HepG2 (cell line): ENCODE results near the gene DPH6. TPM values are rescaled to one million over a fixed set of nuclear protein-coding genes. Genes with fewer than 3 reads are reported as not detected.

Experiments
- ATAC-seq: fragments of 200-7000 bp; cut with Tn5 transposase; 3 replicates; pipeline ENCODE4 v1.9.1; 2020; ENCODE audit warnings: mild to moderate bottlenecking, moderate library complexity
- BruUV-seq: library from RNA; stranded (reverse); fragments of 400-500 nt; replicated peaks from 2 replicates; lab custom pipeline; 2021; lab: Mats Ljungman, UMichigan
- CTCF ChIA-PET: fragments of 300-600 bp; formaldehyde crosslinking; extraction: SDS; loops from one replicate; lab custom pipeline; 2021; ENCODE audit warnings: low total read pairs, inconsistent platforms, low intra/inter-chr PET ratio; lab: Yijun Ruan, JAX
- POLR2A ChIA-PET: fragments of 350-600 bp; sonication (Branson Sonifier 250); formaldehyde crosslinking; loops from one replicate; lab custom pipeline; 2020; ENCODE audit warnings: antibody characterized with exemption, inconsistent platforms; lab: Yijun Ruan, JAX
- DNase-seq: peaks from one replicate; pipeline ENCODE4 v3.0.0-alpha.2; 2015; ENCODE audit warnings: low spot score
- FAIRE-seq: peaks from 3 replicates; lab custom pipeline; 2011; peaks lifted over from hg19 to GRCh38; lab: Jason Lieb, UNC
- H2AFZ ChIP-seq: one replicate; pipeline ENCODE4 v1.6.1; 2011; ENCODE audit warnings: low read length, inconsistent platforms
- H3K27ac ChIP-seq: fragments of 300-600 bp; 3 replicates; pipeline ENCODE4 v1.8.0; 2011; ENCODE audit warnings: mixed run types, mild to moderate bottlenecking, mixed read lengths, low read length, inconsistent platforms; ENCODE audit not compliant: insufficient read depth; ENCODE audit errors: extremely low read length
- H3K27me3 ChIP-seq, 2 experiments: fragments of 200-600 bp in 1 of 2; 2 replicates in 1 of 2; 3 replicates in 1 of 2; pipeline versions ENCODE4 v1.6.0 to v1.8.0; 2011; ENCODE audit warnings: low read length in 2 of 2, mild to moderate bottlenecking in 2 of 2, moderate library complexity in 2 of 2, inconsistent platforms in 1 of 2; ENCODE audit not compliant: insufficient read depth in 2 of 2, control insufficient read depth in 1 of 2
- H3K36me3 ChIP-seq, 2 experiments: fragments of 200-600 bp in 1 of 2; replicated peaks in 1 of 2; 2 replicates in 1 of 2; 3 replicates in 1 of 2; pipeline versions ENCODE4 v1.5.1 to v1.8.0; 2011; ENCODE audit warnings: low read length in 2 of 2, inconsistent platforms in 1 of 2; ENCODE audit not compliant: insufficient read depth in 2 of 2, control insufficient read depth in 1 of 2
- H3K4me1 ChIP-seq: 2 replicates; pipeline ENCODE4 v1.5.1; 2012; ENCODE audit warnings: low read length, inconsistent platforms; ENCODE audit not compliant: insufficient read depth
- H3K4me2 ChIP-seq: 2 replicates; pipeline ENCODE4 v1.6.0; 2011; ENCODE audit warnings: low read depth, low read length, inconsistent platforms
- H3K4me3 ChIP-seq, 3 experiments: fragments of 200-600 bp in 1 of 3; sonication (generic), shearing (Covaris generic) in 1 of 3; replicated peaks in 1 of 3; 2 replicates each; pipeline ENCODE4 v1.5.1; 2011 to 2016; ENCODE audit warnings: low read length in 3 of 3, inconsistent platforms in 2 of 3, low read depth in 2 of 3, mild to moderate bottlenecking in 2 of 3, control low read depth in 1 of 3, mixed read lengths in 1 of 3; ENCODE audit not compliant: insufficient read depth in 1 of 3
- H3K79me2 ChIP-seq: one replicate; pipeline ENCODE4 v1.6.1; 2011; ENCODE audit warnings: low read length, inconsistent platforms; ENCODE audit not compliant: insufficient read depth
- H3K9ac ChIP-seq: 2 replicates; pipeline ENCODE4 v1.6.0; 2011; ENCODE audit warnings: mild to moderate bottlenecking, low read depth, low read length, inconsistent platforms; ENCODE audit not compliant: insufficient read depth
- H3K9me3 ChIP-seq: 2 replicates; pipeline ENCODE4 v1.5.1; 2012; ENCODE audit warnings: mild to moderate bottlenecking, low read length
- H4K20me1 ChIP-seq: 2 replicates; pipeline ENCODE4 v1.6.0; 2011; ENCODE audit warnings: inconsistent platforms, mild to moderate bottlenecking, low read length, moderate library complexity; ENCODE audit not compliant: insufficient read depth
- GATAD1 ChIP-seq: IDR thresholded peaks from 2 replicates; pipeline ENCODE4 v1.6.1; 2016; ENCODE audit warnings: missing genetic modification reagents, missing compliant biosample characterization
- GRHL1 ChIP-seq: sonication (generic); formaldehyde crosslinking; conservative IDR thresholded peaks from 2 replicates; pipeline ENCODE4 v1.8.0; 2022; ENCODE audit warnings: missing genetic modification reagents
- MNT ChIP-seq: fragments of 450-650 bp; IDR thresholded peaks from 2 replicates; pipeline ENCODE4 v1.6.1; 2016
- ONECUT2 ChIP-seq: sonication (generic); formaldehyde crosslinking; IDR thresholded peaks from 2 replicates; pipeline ENCODE4 v1.4.0; 2020; ENCODE audit warnings: missing genetic modification reagents
- PLRG1 ChIP-seq: fragments of 450-650 bp; conservative IDR thresholded peaks from 2 replicates; pipeline ENCODE4 v1.6.1; 2016
- POLR2G ChIP-seq: fragments of 200-400 bp; formaldehyde crosslinking; IDR thresholded peaks from 2 replicates; pipeline ENCODE4 v1.6.1; 2018; ENCODE audit warnings: mild to moderate bottlenecking, low read depth, low read length, moderate library complexity
- SNAPC4 ChIP-seq: sonication (generic); formaldehyde crosslinking; IDR thresholded peaks from 2 replicates; pipeline ENCODE4 v1.4.0; 2020; ENCODE audit warnings: mild to moderate bottlenecking, missing genetic modification reagents
- YY1 ChIP-seq: IDR thresholded peaks from 2 replicates; pipeline ENCODE4 v1.6.1; 2011; ENCODE audit warnings: low read length, low read depth, moderate library complexity, mild to moderate bottlenecking; ENCODE audit not compliant: insufficient read depth, insufficient replicate concordance
- ZC3H4 ChIP-seq: sonication (generic); formaldehyde crosslinking; IDR thresholded peaks from 2 replicates; pipeline ENCODE4 v1.4.0; 2020; ENCODE audit warnings: missing genetic modification reagents, borderline replicate concordance
- ZFY ChIP-seq: sonication (generic); formaldehyde crosslinking; IDR thresholded peaks from 2 replicates; pipeline ENCODE4 v1.4.0; 2020; ENCODE audit warnings: missing genetic modification reagents
- ZNF12 ChIP-seq: sonication (generic); formaldehyde crosslinking; IDR thresholded peaks from 2 replicates; pipeline ENCODE4 v1.5.0; 2020; ENCODE audit warnings: missing genetic modification reagents
- ZNF292 ChIP-seq: sonication (generic); formaldehyde crosslinking; IDR thresholded peaks from 2 replicates; pipeline ENCODE4 v1.8.1; 2022; ENCODE audit warnings: mild to moderate bottlenecking, low read depth, missing genetic modification reagents, borderline replicate concordance
- ZNF331 ChIP-seq: sonication (generic); formaldehyde crosslinking; IDR thresholded peaks from 2 replicates; pipeline ENCODE4 v1.4.0; 2020; ENCODE audit warnings: missing genetic modification reagents
- WGBS: methylation state at CpG from one replicate; pipeline ENCODE4 v1.1.6; 2017; ENCODE audit warnings: low lambda C conversion rate; 5-methylcytosine and 5-hydroxymethylcytosine counted together
- in situ Hi-C: cut with HindIII; loops from 2 replicates; pipeline ENCODE4 v1.10.0; 2017; ENCODE audit warnings: low pct_unique_long_range_greater_than_20kb; ENCODE audit not compliant: extremely low pct_ligation_motif_present
- intact Hi-C: fragments of 100-400 bp; cut with micrococcal nuclease; formaldehyde crosslinking; loops from one replicate; pipeline ENCODE4 v1.10.0; 2022; ENCODE audit not compliant: unreplicated experiment
- polyA plus RNA-seq, 8 experiments: library from polyadenylated mRNA; depleted of rRNA in 3 of 8; stranded (reverse) in 7 of 8; unstranded in 1 of 8; fragments of >200 nt; fragmentation: Illumina TruSeq in 4 of 8; extraction: Trizol in 4 of 8; gene quantifications; 2 replicates each; pipeline versions ENCODE4 v1.2.1 to v1.2.3, GENCODE V29; 2011 to 2016; ENCODE audit warnings: low read depth in 4 of 8, missing spikeins in 1 of 8, mixed read lengths in 1 of 8; ENCODE audit not compliant: insufficient read depth in 1 of 8
- total RNA-seq, 5 experiments: library from RNA; depleted of rRNA; stranded (reverse); fragments of >200 nt; fragmentation: Illumina TruSeq; extraction: Trizol; gene quantifications; 2 replicates each; pipeline ENCODE4 v1.2.3, GENCODE V29; 2016; ENCODE audit warnings: low read depth in 1 of 5

DPH6 gene
- total and polyA plus RNA-seq, 2 of the 13 experiments (the other 11 are each of a cell fraction or from before 2014, with no cell fraction given) = 10.2 to 25.8 TPM

GRCh38 chr15:35595656-35596055 lies 49.7 kb upstream of the DPH6 start:
- Histone ChIP-seq H3K36me3 (no peaks in the 10 kb centered on the region), H3K4me1 (no peaks in the 10 kb centered on the region), H2AFZ (no peak overlapping the region), H3K4me3 (no peak overlapping the region), H3K27me3 (no peaks in the 10 kb centered on the region), H4K20me1 (no peaks in the 10 kb centered on the region), H3K79me2 (no peaks in the 10 kb centered on the region), H3K27ac (no peak overlapping the region), H3K9ac (no peak overlapping the region), H3K4me2 (no peak overlapping the region), H3K9me3 (no peaks in the 10 kb centered on the region)
- POLR2A ChIA-PET = no interaction called here
- 7% methylated on average over 1 of the region's 1 CpG for WGBS
- no peak for ATAC-seq
- in situ Hi-C loops (no loop called here), intact Hi-C loops (no loop called here)
- CTCF ChIA-PET = no interaction called here
- no TSS peak for BruUV-seq
- FAIRE-seq = no peak
- no peak for DNase-seq
- TF ChIP-seq ZFY (CRISPR knock-in tag) = no peak
- TF ChIP-seq ZNF12 (CRISPR knock-in tag) = no peak
- TF ChIP-seq ONECUT2 (CRISPR knock-in tag) = no peak
- TF ChIP-seq ZNF331 (CRISPR knock-in tag) = no peak
- TF ChIP-seq SNAPC4 = no peak
- no peak for TF ChIP-seq GRHL1
- TF ChIP-seq ZNF292 = no peak
- no peak for TF ChIP-seq GATAD1
- no peak for TF ChIP-seq PLRG1
- no peak for TF ChIP-seq MNT
- TF ChIP-seq POLR2G = no peak
- no peak for TF ChIP-seq ZC3H4 (CRISPR knock-in tag)
- no peak for TF ChIP-seq YY1
